HuH-7.5 (cell line): ENCODE data around the gene TXNDC15.
"Not testable (repeated sequence)": the region's sequence is repeated elsewhere in the genome, so short reads cannot be mapped to it uniquely, and the experiment has no call there.

Experiments used
- DNase-seq: peaks from one replicate; pipeline ENCODE4 v3.0.0; 2011; ENCODE audit warnings: low spot score

The TXNDC15 gene

DNA sequence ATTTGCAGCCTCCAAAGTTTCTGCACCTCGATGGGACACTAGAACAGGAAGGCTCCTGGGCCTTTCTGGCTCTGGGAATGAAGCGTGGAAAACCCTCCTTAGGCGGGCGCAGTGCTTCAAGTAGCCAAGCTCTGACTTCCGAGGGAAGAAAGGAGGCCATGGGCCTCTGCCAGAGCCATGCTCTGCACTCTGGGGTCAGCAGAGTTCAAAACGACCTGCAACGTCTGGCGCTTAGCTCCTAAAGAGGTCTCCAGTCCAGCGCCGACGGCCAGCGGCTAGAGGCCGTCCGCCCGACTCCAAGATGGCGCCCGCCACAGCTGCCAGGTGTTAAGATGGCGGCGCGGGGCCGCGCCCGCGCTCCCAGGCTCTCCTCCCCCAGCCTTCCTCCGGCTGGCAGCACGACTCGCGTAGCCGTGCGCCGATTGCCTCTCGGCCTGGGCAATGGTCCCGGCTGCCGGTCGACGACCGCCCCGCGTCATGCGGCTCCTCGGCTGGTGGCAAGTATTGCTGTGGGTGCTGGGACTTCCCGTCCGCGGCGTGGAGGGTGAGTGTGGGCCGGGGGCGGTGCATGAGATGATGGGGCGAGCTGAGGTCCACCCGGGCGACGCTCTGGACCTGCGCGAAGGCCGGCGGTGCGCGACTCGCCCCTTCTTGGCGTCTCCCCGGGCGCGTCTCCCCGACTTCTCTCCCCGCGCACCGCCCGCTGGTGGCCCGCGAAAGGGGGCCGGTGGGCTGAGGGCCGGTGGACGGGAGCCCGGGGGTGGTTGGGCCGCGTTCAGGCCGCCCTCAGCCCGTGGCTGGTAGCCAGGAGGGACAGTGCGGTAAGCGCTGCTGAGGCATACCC, at the start of gene TXNDC15:
Gene TXNDC15, plus strand, starts transcription at position 385 of the 844 bp plus-strand sequence. Its CDS starts 57 bp downstream, at position 442.
- DNase-seq = peak; percentile 68

DNA sequence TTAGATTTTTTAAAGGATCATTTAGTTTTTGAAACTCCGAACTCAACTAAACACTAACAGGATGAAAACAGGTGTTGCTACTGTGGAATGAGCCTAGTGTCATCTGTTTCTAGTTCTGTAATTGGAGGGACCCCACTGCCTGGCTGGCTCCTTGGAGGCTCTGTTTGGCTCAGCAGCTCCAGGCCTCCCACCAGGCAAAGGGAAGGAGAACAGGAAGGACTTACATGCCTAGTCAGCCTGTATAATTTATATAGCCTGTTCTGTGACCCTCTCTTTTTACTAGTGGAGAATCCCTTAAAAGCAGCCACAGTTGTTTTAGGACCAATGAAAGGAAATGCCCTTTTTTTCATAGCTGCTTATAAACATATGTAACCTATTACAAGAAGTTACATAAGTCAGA, 49.5 kb upstream of the TXNDC15 start:
- DNase-seq = no peak

- DNase-seq = no peak
Measured at GRCh38 chr5:134825212-134825611, 49.0 kb upstream of the TXNDC15 start.

- no peak for DNase-seq
Measured at GRCh38 chr5:134833340-134834032, 40.7 kb upstream of the TXNDC15 start.

DNA sequence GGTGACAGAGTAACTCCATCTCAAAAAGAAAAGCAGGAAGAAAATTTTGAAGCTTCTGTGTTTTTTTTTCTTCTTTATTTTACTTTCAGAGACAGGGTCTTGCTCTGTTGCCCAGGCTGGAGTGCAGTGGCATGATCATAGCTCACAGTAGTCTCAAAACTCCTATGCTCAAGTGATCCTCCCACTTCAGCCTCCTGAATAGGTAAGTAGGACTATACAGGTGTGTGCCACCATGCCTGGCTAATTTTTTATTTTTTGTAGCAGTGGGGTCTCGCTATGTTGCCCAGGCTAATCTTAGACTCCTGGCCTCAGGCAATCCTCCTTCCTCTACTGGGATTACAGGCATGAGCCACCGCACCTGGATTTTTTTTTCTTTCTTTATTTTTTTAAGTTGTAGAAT, 38.5 kb upstream of the TXNDC15 start:
- no peak for DNase-seq

DNA sequence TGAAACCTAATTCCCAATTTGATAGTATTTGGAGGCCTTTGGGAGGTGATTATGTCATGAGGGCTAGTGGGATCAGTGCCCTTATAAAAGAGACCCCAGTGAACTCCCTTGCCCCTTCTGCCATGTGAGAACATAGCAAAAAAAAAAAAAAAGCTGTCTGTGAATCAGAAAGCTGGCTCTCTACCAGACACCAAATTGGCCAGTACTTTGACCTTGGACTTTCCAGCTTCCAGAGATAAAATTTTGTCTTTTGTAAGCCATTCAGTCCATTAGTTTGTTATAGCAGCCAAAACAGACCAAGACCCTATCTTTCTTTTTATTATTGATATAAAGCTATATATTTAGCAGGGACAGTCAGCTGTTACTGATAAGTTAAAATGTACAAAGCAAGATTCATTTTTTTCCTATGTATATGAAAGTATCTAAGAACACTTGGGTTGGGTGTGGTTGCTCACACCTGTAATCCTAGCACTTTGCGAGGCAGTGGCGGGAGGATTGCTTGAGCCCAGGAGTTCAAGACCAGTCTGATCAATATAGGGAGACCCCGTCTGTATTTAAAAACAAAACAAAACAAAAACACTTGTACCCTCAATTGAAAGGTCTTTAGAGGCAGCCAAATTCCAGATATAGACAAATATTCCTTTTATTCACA, 36.5 kb upstream of the TXNDC15 start:
- no peak for DNase-seq

DNA sequence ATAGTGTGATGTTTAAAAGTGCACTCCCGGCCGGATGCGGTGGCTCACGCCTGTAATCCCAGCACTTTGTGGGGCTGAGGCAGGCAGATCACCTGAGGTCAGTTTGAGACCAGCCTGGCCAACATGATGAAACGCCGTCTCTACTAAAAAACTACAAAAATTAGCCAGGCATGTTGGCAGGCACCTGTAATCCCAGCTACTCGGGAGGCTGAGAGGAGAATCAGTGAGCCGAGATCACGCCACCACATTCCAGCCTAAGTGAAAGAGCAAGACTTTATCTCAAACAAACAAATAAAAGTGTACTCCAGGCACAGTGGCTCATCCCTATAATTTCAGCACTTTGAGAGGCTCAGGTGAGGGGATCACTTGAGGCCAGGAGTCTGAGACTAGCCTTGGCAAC, 35.8 kb upstream of the TXNDC15 start:
- DNase-seq = not testable (repeated sequence)

GRCh38 chr5:134840811-134841210, 33.4 kb upstream of the TXNDC15 start:
- no peak for DNase-seq

DNA sequence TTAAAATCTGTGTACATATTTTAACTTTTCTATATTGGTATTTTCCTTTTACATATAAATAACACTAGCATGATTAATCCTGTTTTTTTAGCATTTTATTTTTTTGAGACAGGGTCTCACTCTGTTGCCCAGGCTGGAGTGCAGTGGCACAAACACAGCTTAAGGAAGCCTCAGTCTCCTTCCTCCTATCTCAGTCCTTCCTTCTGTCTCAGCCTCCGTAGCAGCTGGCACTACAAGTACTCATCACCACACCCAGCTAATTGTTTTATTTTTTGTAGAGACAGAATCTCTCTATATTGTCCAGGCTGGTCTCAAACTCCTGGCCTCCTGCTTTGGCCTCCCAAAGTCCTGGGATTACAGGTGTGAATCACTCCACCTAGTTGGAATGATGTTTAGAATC, 29.9 kb upstream of the TXNDC15 start:
- DNase-seq = no peak

- DNase-seq = no peak
Measured at GRCh38 chr5:134845335-134845851, 28.8 kb upstream of the TXNDC15 start.

- peak; percentile 75 for DNase-seq
Measured at GRCh38 chr5:134845852-134846640, 28.1 kb upstream of the TXNDC15 start, which contains the start of gene C5orf24. C5orf24 (plus strand) TSS chr5:134845968; CDS start chr5:134854901, 8,933 bp downstream.

- DNase-seq = peak; percentile 11
Measured at GRCh38 chr5:134846641-134846960, 27.6 kb upstream of the TXNDC15 start.

DNA sequence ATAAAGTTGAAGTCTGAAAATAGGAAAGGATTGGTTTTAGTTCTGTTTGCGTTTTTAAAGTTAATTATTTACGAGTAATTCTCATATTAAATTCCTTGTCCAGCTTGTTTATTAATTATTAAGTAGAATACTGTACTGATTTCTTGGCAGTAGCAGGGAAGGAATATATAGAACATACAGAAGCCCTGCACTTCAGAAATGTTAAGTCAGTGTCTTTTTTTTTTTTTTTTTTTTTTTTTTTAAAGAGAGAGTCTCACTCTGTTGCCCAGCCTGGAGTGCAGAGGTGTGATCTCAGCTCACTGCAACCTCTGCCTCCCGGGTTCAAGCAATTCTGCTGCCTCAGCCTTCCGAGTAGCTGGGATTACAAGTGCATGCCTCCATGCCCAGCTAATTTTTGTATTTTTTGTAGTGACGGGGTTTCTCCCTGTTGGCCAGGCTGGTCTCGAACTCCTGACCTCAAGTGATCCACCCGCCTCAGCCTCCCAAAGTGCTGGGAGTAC, 24.7 kb upstream of the TXNDC15 start:
- DNase-seq = not testable (repeated sequence)

DNA sequence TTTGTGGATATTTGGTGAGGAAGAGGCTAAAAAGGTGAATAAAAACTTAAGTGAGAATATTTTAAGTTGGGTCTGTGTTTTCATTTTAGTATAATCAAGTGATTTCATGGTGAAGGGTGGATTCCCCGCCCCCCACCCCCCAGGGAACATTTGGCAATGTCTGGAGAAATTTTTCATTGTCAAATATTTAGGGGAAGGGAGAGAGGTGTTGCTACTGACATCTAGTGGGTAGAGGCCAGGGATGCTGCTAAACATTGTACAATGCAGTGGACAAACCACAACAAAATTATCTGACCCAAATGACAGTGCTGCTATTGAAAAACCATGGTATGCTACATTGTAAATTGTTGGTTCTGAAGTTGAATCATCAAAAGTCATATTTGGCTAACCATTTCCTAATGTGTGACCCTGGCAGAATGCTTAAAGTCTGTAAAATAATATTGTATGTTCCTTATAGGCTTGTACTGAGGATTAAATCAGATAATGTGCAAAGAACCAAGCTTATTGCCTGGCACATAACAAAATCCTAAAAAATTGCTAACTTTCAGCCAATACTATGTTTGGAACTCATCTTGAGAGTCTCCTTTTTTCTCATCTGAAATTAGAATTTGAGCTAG, 22.8 kb upstream of the TXNDC15 start:
- peak; percentile 11 for DNase-seq

GRCh38 chr5:134856465-134856864, 17.7 kb upstream of the TXNDC15 start:
- not testable (repeated sequence) for DNase-seq

DNA sequence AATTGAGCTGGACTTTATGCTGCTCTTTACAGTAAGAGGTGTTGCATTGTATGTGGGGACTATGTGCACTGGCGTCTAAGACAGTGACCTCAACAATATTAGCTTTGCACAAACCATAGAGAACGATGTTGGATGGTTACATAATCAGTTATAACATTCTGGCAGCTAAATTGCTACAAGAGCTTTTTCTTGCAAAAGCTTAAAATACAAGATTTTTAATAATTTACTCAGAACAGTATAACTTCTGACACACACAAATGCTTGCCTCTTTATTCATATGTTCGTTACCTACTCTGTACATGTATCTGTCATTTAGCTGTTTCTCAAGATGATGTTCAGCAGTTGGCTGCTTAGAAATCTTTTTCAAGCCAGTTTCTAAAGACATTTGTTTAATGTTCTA, 16.8 kb upstream of the TXNDC15 start:
- no peak for DNase-seq

DNA sequence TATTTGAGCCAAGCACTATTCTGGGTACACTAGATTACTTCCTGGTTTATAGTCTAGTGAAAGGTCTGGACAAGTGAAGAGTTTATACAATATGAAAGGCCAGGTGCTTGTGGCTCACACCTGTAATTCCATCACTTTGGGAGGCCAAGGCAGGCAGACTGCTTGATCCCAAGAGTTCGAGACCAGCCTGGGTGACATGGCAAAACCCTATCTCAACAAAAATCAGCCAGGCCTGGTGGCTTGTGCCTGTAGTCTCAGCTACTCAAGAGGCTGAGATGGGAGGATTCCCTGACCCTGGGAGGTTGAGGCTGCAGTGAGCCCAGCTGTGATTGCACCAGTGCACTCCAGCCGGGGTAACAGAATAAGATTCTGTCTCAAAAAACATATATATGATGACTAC, 9.5 kb upstream of the TXNDC15 start:
- no peak for DNase-seq

- DNase-seq = no peak
Measured at GRCh38 chr5:134873494-134873893, 677 bp upstream of the TXNDC15 start.

- DNase-seq = peak; percentile 17
Measured at GRCh38 chr5:134874831-134875655, 872 bp downstream of the TXNDC15 start.

GRCh38 chr5:134877159-134877558, 3.0 kb downstream of the TXNDC15 start:
- no peak for DNase-seq
